ENCODE results near the gene NAT14. TPM values are rescaled to one million over a fixed set of nuclear protein-coding genes. Genes with fewer than 3 reads are reported as not detected.
"Not testable (repeated sequence)": the region's sequence is repeated elsewhere in the genome, so short reads cannot be mapped to it uniquely, and the experiment has no call there.

Gene NAT14
- total and polyA plus RNA-seq, 4 experiments from 2014 or later: 2.6 to 3.2 (median 2.9) TPM

DNA sequence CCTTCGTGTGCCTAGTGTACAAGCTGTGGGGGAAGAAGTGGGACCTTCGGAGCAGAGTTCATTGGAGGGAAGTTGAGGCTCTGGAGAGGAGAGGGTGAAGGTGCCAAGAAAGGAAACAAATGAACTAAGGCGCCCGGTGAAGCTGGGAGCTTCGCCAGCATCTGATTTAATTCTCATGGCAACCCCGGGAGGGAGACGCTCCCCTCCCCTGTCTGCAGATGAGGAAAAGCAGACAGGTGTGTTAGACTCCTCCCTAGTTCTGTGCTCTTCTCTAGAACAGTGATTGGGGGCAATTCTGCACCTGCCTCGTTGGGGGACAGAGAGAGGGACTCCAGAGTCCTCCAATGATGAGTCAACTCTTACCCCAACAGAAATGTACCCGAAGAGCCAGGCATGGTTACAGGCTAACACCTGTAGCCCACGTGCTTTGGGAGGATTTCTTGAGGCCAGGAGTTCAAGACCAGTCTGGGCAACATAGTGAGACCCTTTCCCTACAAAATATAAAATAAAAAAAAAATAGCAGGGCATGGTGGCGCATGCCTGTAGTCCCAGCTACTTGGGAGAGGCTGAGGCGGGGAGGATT lies 7.5 kb downstream of the NAT14 start:
- H3K4me1 ChIP-seq (ENCODE audit: insufficient read depth, low read length): no peaks in the 10 kb centered on the region
- no peak for DNase-seq
- Mint-ChIP-seq H3K9me3 (no peaks in the 10 kb centered on the region), H3K27ac (peak overlapping the region in 1 of 7 donors; percentile 41), H3K4me3 (no peak overlapping the region), H3K27me3 (peaks cover 5 to 14% of the 10 kb centered on the region in 2 donors), H3K4me1 (peaks cover 0 to 2% (median 0%) of the 10 kb centered on the region in 4 donors), H3K36me3 (no peaks in the 10 kb centered on the region)
- no peak overlapping the region for H3K27ac ChIP-seq (ENCODE audit: low read depth, low read length)
- H3K4me3 ChIP-seq (ENCODE audit: low read length in 2 of 2): no peak overlapping the region
- no peaks in the 10 kb centered on the region for H3K27me3 ChIP-seq (ENCODE audit: insufficient read depth, low read length)
- intact Hi-C loops (cut with micrococcal nuclease): no loop called here
- ChIA-PET POLR2A (ENCODE audit: partially characterized antibody) (no interaction called here), CTCF (ENCODE audit: partially characterized antibody) (interaction anchor here (1.2 to 3.3 kb wide), 2 partner anchors 11 to 25 kb away, joined by 3 to 19 read pairs; no protein-coding TSS in a partner anchor)
- no peaks in the 10 kb centered on the region for H3K9me3 ChIP-seq (ENCODE audit: control insufficient read depth in 1 of 2, low read length in 2 of 2)
- no peaks in the 10 kb centered on the region for H3K36me3 ChIP-seq (ENCODE audit: insufficient read depth, low read length)

DNA sequence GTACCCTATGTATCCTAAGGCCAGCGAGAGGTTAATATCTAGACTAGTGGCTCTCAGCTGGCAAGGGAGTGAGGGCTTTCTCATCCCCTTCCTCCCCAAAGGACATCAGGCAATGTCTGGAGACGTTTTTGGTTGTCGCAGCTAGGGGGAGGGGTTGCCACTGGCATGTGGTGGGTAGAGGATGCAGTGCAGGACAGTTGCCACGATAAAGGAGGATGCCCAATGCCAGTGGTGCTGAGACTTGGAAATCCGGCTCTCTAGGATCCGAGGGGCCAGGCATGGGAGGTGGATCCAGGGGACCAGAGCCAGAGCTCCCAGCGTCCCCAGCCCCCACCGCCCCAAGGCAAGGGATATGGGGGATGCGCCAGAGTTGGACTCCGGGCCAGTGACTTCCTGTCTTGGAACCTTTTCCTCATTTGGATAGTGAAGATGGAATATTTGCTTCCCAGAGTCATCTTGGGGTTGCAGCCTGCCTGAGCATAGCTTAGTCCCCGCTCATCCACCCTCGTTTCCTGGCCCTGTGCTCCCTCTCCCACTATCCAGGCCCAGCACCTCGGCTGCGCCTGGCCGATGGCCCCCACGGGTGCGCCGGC lies 8.2 kb downstream of the NAT14 start:
- H3K4me3 ChIP-seq (ENCODE audit: low read length in 2 of 2): no peak overlapping the region
- Mint-ChIP-seq H3K4me1 (peaks cover 0 to 2% (median 0%) of the 10 kb centered on the region in 4 donors), H3K4me3 (no peak overlapping the region), H3K27ac (no peak overlapping the region), H3K9me3 (no peaks in the 10 kb centered on the region), H3K27me3 (peaks cover 5 to 12% of the 10 kb centered on the region in 2 donors), H3K36me3 (no peaks in the 10 kb centered on the region)
- CTCF ChIA-PET (ENCODE audit: partially characterized antibody): interaction anchor here (0.8 to 3.5 kb wide), 3 partner anchors 10 to 24 kb away, joined by 3 to 19 read pairs (median 14); no protein-coding TSS in a partner anchor
- POLR2A ChIA-PET (ENCODE audit: partially characterized antibody): no interaction called here
- no peaks in the 10 kb centered on the region for H3K9me3 ChIP-seq (ENCODE audit: control insufficient read depth in 1 of 2, low read length in 2 of 2)
- intact Hi-C loops (cut with micrococcal nuclease): no loop called here
- H3K27ac ChIP-seq (ENCODE audit: low read depth, low read length): no peak overlapping the region
- H3K4me1 ChIP-seq (ENCODE audit: insufficient read depth, low read length): no peaks in the 10 kb centered on the region
- no peaks in the 10 kb centered on the region for H3K27me3 ChIP-seq (ENCODE audit: insufficient read depth, low read length)
- no peak for DNase-seq
- H3K36me3 ChIP-seq (ENCODE audit: insufficient read depth, low read length): no peaks in the 10 kb centered on the region

DNA sequence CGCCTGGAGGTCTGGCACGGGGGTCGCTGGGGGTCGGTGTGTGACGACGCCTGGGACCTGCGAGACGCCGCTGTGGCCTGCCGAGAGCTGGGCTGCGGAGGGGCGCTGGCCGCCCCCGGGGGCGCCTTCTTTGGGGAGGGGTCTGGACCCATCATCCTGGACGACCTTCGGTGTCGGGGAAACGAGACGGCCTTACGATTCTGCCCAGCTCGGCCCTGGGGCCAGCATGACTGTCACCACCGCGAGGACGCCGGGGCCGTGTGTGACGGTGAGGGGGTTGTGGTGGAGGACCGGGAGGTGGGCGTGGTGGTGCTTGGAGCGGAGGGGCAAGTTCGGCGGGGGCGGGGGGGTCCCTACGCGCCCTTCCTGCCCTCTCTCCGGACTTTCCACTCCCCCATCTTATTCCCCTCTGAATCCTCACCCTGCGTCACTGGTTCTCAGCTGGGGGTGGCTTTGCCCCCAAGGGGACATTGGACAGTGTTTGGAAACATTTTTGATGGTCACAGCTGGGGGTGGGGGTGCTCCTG lies 8.7 kb downstream of the NAT14 start:
- peaks cover 5 to 12% of the 10 kb centered on the region in 2 donors for H3K27me3 Mint-ChIP-seq
- DNase-seq: no peak
- peaks cover 0 to 2% (median 0%) of the 10 kb centered on the region in 4 donors for H3K4me1 Mint-ChIP-seq
- no peaks in the 10 kb centered on the region for H3K36me3 Mint-ChIP-seq
- H3K27ac ChIP-seq (ENCODE audit: low read depth, low read length): no peak overlapping the region
- ChIA-PET CTCF (ENCODE audit: partially characterized antibody) (interaction anchor here (0.8 to 3.5 kb wide), 2 partner anchors 11 to 25 kb away, joined by 3 to 14 read pairs; no protein-coding TSS in a partner anchor), POLR2A (ENCODE audit: partially characterized antibody) (interaction anchor here (0.6 to 2.0 kb wide), 2 partner anchors 17 to 161 kb away, joined by 3 to 9 read pairs; partner anchors contain the start of gene ZNF628)
- intact Hi-C loops (cut with micrococcal nuclease): no loop called here
- H3K27ac Mint-ChIP-seq: no peak overlapping the region
- H3K4me1 ChIP-seq (ENCODE audit: insufficient read depth, low read length): no peaks in the 10 kb centered on the region
- no peak overlapping the region for H3K4me3 ChIP-seq (ENCODE audit: low read length in 2 of 2)
- no peaks in the 10 kb centered on the region for H3K27me3 ChIP-seq (ENCODE audit: insufficient read depth, low read length)
- peak overlapping the region in 2 of 8 donors; percentile 20 to 69 for H3K4me3 Mint-ChIP-seq
- no peaks in the 10 kb centered on the region for H3K36me3 ChIP-seq (ENCODE audit: insufficient read depth, low read length)
- no peaks in the 10 kb centered on the region for H3K9me3 ChIP-seq (ENCODE audit: control insufficient read depth in 1 of 2, low read length in 2 of 2)
- H3K9me3 Mint-ChIP-seq: no peaks in the 10 kb centered on the region

DNA sequence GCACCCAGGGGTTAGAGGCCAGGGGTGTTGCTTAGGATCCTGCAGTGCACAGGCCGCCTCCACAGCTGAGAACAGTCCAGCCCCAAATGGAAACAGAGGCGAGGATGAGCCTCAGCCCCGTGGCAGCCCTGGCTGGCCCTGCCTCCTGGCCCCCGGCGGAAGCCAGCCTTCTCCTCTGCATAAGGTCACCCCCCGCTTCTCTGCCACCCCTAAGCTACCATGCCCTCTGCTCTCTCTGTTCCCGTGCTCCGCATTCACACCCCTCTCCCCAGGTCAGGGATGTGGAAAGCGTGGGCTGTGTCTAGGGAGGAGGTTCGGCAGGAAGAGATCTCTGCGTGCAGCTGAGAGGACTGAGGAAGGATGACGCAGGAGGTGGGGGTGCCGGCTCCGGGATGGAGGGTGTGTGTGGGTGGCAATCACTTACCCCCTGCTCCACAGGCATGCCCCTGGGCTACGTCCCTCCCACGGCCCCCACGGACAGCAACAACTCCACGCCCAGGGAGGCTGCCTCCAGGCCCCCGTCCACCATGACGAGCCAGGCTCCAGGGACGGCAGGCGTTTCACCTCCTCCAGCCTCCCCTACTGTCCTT lies 9.3 kb downstream of the NAT14 start:
- intact Hi-C loops (cut with micrococcal nuclease): no loop called here
- H3K4me3 ChIP-seq (ENCODE audit: low read length in 2 of 2): no peak overlapping the region
- DNase-seq: no peak

DNA sequence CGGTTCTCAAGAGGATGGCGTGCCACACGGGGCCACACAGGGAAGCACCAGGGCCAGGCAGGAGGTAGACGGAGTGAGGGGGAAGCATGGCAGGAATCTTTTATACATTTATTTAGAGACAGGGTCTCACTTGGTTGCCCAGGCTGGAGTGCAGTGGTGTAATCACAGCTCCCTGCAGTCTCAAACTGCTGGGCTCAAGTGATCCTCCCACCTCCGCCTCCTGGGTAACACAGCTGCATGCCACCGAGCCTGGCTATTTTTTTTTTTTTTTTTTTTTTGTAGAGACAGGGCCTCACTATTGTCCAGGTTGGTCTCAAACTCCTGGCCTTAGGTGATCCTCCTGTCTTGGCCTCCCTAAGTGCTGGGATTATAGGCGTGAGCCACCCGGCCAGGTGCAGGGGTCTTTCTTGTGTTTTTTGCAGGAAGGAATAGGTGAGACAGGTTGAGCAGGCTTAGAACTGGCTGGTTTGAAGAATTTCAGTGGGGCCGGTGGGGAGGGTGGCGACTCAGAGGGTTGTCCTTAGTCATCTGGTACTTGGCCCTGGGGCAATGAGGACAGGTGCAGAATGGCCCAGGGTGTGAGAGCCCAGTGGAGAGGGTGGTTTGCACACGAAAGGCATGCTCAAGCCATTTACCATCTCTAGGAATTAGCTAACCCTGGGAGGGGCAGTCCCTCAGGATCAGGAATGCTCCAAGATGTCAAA lies 10.8 kb downstream of the NAT14 start:
- intact Hi-C loops (cut with micrococcal nuclease): no loop called here
- ChIA-PET CTCF (ENCODE audit: partially characterized antibody) (interaction anchor here (1.5 to 3.5 kb wide), 2 partner anchors 9 to 10 kb away, joined by 3 to 14 read pairs; partner anchors contain the start of gene NAT14), POLR2A (ENCODE audit: partially characterized antibody) (interaction anchor here (2.0 kb wide), 1 partner anchor 19 kb away, joined by 9 read pairs; the partner anchor contains the start of gene ZNF628)
- no peaks in the 10 kb centered on the region for H3K27me3 ChIP-seq (ENCODE audit: insufficient read depth, low read length)
- H3K4me1 ChIP-seq (ENCODE audit: insufficient read depth, low read length): no peaks in the 10 kb centered on the region
- H3K4me1 Mint-ChIP-seq: peaks cover 0 to 2% (median under 1%) of the 10 kb centered on the region in 4 donors
- no peak overlapping the region for H3K4me3 ChIP-seq (ENCODE audit: low read length in 2 of 2)
- H3K27ac ChIP-seq (ENCODE audit: low read depth, low read length): no peak overlapping the region
- no peaks in the 10 kb centered on the region for H3K9me3 Mint-ChIP-seq
- peaks cover 5 to 12% of the 10 kb centered on the region in 2 donors for H3K27me3 Mint-ChIP-seq
- H3K36me3 Mint-ChIP-seq: no peaks in the 10 kb centered on the region
- H3K9me3 ChIP-seq (ENCODE audit: control insufficient read depth in 1 of 2, low read length in 2 of 2): no peaks in the 10 kb centered on the region
- no peak overlapping the region for H3K27ac Mint-ChIP-seq
- no peak for DNase-seq
- no peak overlapping the region for H3K4me3 Mint-ChIP-seq
- no peaks in the 10 kb centered on the region for H3K36me3 ChIP-seq (ENCODE audit: insufficient read depth, low read length)

More for the DNA sequence above, 9.3 kb downstream of the NAT14 start:
- H3K9me3 ChIP-seq (ENCODE audit: control insufficient read depth in 1 of 2, low read length in 2 of 2): no peaks in the 10 kb centered on the region
- no peak overlapping the region for H3K27ac ChIP-seq (ENCODE audit: low read depth, low read length)
- Mint-ChIP-seq H3K4me1 (peaks cover 0 to 2% (median 0%) of the 10 kb centered on the region in 4 donors), H3K27me3 (peaks cover 5 to 12% of the 10 kb centered on the region in 2 donors), H3K9me3 (no peaks in the 10 kb centered on the region), H3K36me3 (no peaks in the 10 kb centered on the region), H3K27ac (peak overlapping the region in 1 of 7 donors; percentile 30), H3K4me3 (peak overlapping the region in 6 of 8 donors; percentile 20 to 71 (median 61))
- ChIA-PET POLR2A (ENCODE audit: partially characterized antibody) (interaction anchor here (0.6 to 2.0 kb wide), 2 partner anchors 18 to 160 kb away, joined by 3 to 9 read pairs; partner anchors contain the start of gene ZNF628), CTCF (ENCODE audit: partially characterized antibody) (interaction anchor here (0.8 to 3.5 kb wide), 2 partner anchors 10 to 25 kb away, joined by 3 to 14 read pairs; no protein-coding TSS in a partner anchor)
- no peaks in the 10 kb centered on the region for H3K36me3 ChIP-seq (ENCODE audit: insufficient read depth, low read length)
- no peaks in the 10 kb centered on the region for H3K27me3 ChIP-seq (ENCODE audit: insufficient read depth, low read length)
- no peaks in the 10 kb centered on the region for H3K4me1 ChIP-seq (ENCODE audit: insufficient read depth, low read length)

DNA sequence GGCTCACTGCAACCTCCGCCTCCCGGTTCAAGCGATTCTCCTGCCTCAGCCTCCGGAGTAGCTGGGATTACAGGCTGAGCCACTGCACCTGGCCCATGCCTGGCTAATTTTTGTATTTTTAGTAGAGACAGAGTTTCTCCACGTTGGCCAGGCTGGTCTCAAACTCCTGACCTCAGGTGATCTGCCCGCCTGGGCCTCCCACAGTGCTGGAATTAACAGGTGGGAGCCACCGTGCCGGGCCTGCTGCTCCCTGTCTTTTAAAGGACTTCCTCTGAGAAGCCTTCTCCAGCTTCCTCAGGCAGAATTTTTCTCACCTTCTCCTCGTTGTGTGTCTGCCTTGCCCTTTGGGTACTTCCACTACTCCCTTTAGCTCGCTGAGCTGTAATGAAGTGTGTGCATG lies 11.8 kb downstream of the NAT14 start:
- H3K9me3 ChIP-seq (ENCODE audit: control insufficient read depth in 1 of 2, low read length in 2 of 2); H3K27me3 ChIP-seq (ENCODE audit: insufficient read depth, low read length); H3K9me3 Mint-ChIP-seq; H3K27ac ChIP-seq (ENCODE audit: low read depth, low read length); DNase-seq; H3K27me3 Mint-ChIP-seq; H3K36me3 Mint-ChIP-seq; H3K4me3 Mint-ChIP-seq; H3K4me1 Mint-ChIP-seq; POLR2A ChIA-PET (ENCODE audit: partially characterized antibody); H3K27ac Mint-ChIP-seq; H3K36me3 ChIP-seq (ENCODE audit: insufficient read depth, low read length); H3K4me1 ChIP-seq (ENCODE audit: insufficient read depth, low read length); intact Hi-C loops (cut with micrococcal nuclease); H3K4me3 ChIP-seq (ENCODE audit: low read length in 2 of 2): not testable (repeated sequence)
- CTCF ChIA-PET (ENCODE audit: partially characterized antibody): interaction anchor here (1.5 to 3.5 kb wide), 3 partner anchors 8 to 29 kb away, joined by 3 to 14 read pairs (median 9); partner anchors contain the start of gene NAT14
